Measurements from ENCODE around the gene PTGS2.
"Not testable (repeated sequence)": the region's sequence is repeated elsewhere in the genome, so short reads cannot be mapped to it uniquely, and the experiment has no call there.

GRCh38 chr1:186664217-186664616 is 16.0 kb downstream of the PTGS2 start:
- TF ChIP-seq POLR2A, CTCF (IDR thresholded peaks at IDR 0.05): not testable (repeated sequence)

All from heart left ventricle (tissue), 13 donors.